Measurements from ENCODE around the gene DNAJC28.

The DNAJC28 gene

GRCh38 chr21:33443194-33443593 is 48.3 kb downstream of the DNAJC28 start:
- no peak overlapping the region for H2BK120ac ChIP-seq (ENCODE audit: low read depth, low read length)
- no CpG with 5 or more reads among the region's 5 CpGs for WGBS (ENCODE audit: extremely low coverage, insufficient coverage, low lambda C conversion rate)
- no peaks in the 10 kb centered on the region for H3K27me3 ChIP-seq (ENCODE audit: insufficient read depth, low read length, poor library complexity)
- H3K4me3 ChIP-seq (ENCODE audit: low read length), result no peak overlapping the region
- no peak overlapping the region for H2BK15ac ChIP-seq (replicated peaks; ENCODE audit: low read depth)
- H3K36me3 ChIP-seq (ENCODE audit: control insufficient read depth, insufficient read depth, low read length), result no peaks in the 10 kb centered on the region
- H4K8ac ChIP-seq (ENCODE audit: low read depth, low read length), result no peak overlapping the region
- H3K4me2 ChIP-seq (ENCODE audit: low read length), result no peak overlapping the region
- no peak for DNase-seq
- H3K23ac ChIP-seq (ENCODE audit: low read length), result no peak overlapping the region
- no peaks in the 10 kb centered on the region for H3K79me1 ChIP-seq (ENCODE audit: low read length)
- no peaks in the 10 kb centered on the region for H3K4me1 ChIP-seq (ENCODE audit: control insufficient read depth, low read depth, low read length)
- no peak overlapping the region for H2BK5ac ChIP-seq (ENCODE audit: low read length)
- H3K18ac ChIP-seq (ENCODE audit: low read length), result no peak overlapping the region
- no peaks in the 10 kb centered on the region for H3K79me2 ChIP-seq (ENCODE audit: control insufficient read depth, insufficient read depth, low read length)
- no peak overlapping the region for H3K4ac ChIP-seq (ENCODE audit: low read depth, low read length)
- H3K56ac ChIP-seq (ENCODE audit: low read length), result no peak overlapping the region
- no peak overlapping the region for H3K9ac ChIP-seq (ENCODE audit: low read length)
- no peak overlapping the region for H3K27ac ChIP-seq (ENCODE audit: low read depth, low read length)
- H4K5ac ChIP-seq (ENCODE audit: low read length), result no peak overlapping the region
- no peak overlapping the region for H2AK5ac ChIP-seq (ENCODE audit: low read length)

- Histone ChIP-seq H3K36me3 (ENCODE audit: control insufficient read depth, insufficient read depth, low read length) (peaks cover under 1% of the 10 kb centered on the region), H2BK5ac (ENCODE audit: low read length) (no peak overlapping the region), H3K56ac (ENCODE audit: low read length) (no peak overlapping the region), H3K4ac (ENCODE audit: low read depth, low read length) (no peak overlapping the region), H2BK15ac (replicated peaks; ENCODE audit: low read depth) (no peak overlapping the region), H3K27me3 (ENCODE audit: insufficient read depth, low read length, poor library complexity) (no peaks in the 10 kb centered on the region), H3K9ac (ENCODE audit: low read length) (no peak overlapping the region), H2AK5ac (ENCODE audit: low read length) (no peak overlapping the region), H3K79me2 (ENCODE audit: control insufficient read depth, insufficient read depth, low read length) (no peaks in the 10 kb centered on the region), H4K8ac (ENCODE audit: low read depth, low read length) (no peak overlapping the region), H3K4me3 (ENCODE audit: low read length) (no peak overlapping the region), H2BK120ac (ENCODE audit: low read depth, low read length) (no peak overlapping the region), H3K23ac (ENCODE audit: low read length) (no peak overlapping the region), H3K4me2 (ENCODE audit: low read length) (no peak overlapping the region), H3K27ac (ENCODE audit: low read depth, low read length) (no peak overlapping the region), H3K79me1 (ENCODE audit: low read length) (no peaks in the 10 kb centered on the region), H3K4me1 (ENCODE audit: control insufficient read depth, low read depth, low read length) (no peaks in the 10 kb centered on the region), H3K18ac (ENCODE audit: low read length) (no peak overlapping the region), H4K5ac (ENCODE audit: low read length) (no peak overlapping the region)
- no CpG with 5 or more reads among the region's 11 CpGs for WGBS (ENCODE audit: extremely low coverage, insufficient coverage, low lambda C conversion rate)
- DNase-seq, result no peak
Observed at GRCh38 chr21:33441489-33442477, 49.7 kb downstream of the DNAJC28 start.

Data from mesendoderm (in vitro differentiated cells).